G401 (cell line): Measurements from ENCODE around the gene STPG2. TPM values are rescaled to one million over a fixed set of nuclear protein-coding genes. Genes with fewer than 3 reads are reported as not detected.
A peak's percentile ranks its signal among the peaks of the same experiment; 100 is the strongest.

Experiments
- DNase-seq: peaks from one replicate; pipeline ENCODE4 v3.0.0-alpha.2; 2015; ENCODE audit warnings: low spot score
- in situ Hi-C: cut with HindIII; loops from 2 replicates; pipeline ENCODE4 v1.10.0; 2016; ENCODE audit warnings: low sequenced_read_pairs, mixed read lengths
- total RNA-seq: library from RNA; depleted of rRNA; stranded (reverse); fragments of >200 nt; shearing (Covaris generic); gene quantifications from 2 replicates; pipeline ENCODE4 v1.2.3, GENCODE V29; 2014

The STPG2 gene
- total RNA-seq, 1 experiment from 2014 or later, result not detected

DNA sequence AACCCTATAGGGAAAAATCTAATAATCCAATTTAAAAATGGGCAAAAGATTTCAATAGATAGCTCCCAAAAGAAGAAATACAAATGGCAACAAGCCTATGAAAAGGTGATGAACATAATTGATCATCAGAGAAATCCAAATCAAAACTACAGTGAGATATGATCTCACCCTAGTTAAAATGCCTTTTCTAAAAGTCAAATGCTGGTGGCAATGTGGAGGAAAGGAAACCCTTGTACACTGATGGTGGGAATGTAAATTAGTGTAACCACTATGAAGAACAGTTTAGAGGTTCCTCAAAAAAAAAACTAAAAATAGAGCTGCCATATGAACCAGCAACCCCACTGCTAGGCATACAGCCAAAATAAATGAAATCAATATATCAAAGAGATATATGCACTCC lies 44.5 kb downstream of the STPG2 start:
- in situ Hi-C loops, result no loop called here
- DNase-seq, result no peak

DNA sequence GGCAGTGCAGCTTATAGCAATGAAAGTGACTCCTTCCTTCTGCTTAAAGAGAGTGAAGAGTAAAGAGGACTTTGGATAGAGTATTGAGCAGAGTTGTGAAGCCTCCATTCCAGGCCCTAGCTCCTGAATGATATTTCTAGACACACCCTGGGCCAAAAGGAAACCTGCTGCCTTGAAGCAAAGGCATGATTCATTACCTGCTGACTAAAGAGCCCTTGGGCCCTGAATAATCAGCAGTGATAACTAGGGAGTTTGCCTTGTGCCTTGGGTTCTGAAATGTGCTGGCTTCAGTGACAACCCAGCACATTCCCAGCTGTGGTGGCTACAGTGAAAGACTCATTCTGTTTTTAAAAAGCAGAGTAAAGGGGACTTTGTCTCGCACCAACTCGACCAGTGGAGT lies 49.2 kb downstream of the STPG2 start:
- in situ Hi-C loops, result no loop called here
- no peak for DNase-seq

- in situ Hi-C loops, result no loop called here
- DNase-seq, result no peak
These were observed 49.6 kb downstream of the STPG2 start for GRCh38 chr4:98093662-98094061.

- in situ Hi-C loops, result no loop called here
- DNase-seq, result peak; percentile 11
These were observed 50.3 kb downstream of the STPG2 start for GRCh38 chr4:98092833-98093439.

DNA sequence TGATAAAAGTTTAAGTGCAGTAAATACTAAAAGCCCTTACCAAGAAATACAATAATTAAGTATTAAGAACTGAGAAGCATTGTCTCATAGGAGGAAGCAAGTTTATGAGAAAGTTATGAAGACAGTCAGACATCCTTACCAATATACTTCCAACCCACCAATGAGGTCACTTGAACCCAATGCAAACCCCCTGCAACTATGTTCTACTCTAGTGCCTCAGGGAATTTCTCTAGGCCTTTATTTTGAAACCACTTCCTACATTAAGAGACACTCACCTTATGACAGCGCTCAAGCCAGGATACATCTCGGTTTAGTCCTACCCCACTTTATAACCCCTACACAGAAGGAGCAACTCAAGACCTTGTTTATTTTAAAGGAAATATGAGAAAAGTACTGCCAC lies 61.3 kb downstream of the STPG2 start:
- in situ Hi-C loops, result no loop called here
- no peak for DNase-seq

DNA sequence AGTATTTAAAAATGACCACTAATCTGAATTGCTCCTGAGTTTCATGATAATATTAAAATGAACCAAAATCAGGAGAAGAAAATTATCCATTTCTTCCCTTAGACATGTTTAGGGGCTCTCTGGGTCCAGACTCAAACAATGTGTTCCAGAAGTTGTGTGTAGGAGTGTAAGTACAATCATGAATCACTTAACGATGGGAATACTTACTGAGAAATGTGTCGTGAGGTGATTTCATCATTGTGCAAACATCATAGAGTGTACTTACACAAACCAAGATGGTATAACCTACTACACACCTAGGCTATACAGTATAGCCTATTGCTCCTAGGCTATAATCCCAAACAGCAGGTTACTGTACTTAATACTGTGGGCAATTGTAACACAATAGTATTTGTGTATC lies 74.8 kb downstream of the STPG2 start:
- in situ Hi-C loops, result no loop called here
- no peak for DNase-seq

DNA sequence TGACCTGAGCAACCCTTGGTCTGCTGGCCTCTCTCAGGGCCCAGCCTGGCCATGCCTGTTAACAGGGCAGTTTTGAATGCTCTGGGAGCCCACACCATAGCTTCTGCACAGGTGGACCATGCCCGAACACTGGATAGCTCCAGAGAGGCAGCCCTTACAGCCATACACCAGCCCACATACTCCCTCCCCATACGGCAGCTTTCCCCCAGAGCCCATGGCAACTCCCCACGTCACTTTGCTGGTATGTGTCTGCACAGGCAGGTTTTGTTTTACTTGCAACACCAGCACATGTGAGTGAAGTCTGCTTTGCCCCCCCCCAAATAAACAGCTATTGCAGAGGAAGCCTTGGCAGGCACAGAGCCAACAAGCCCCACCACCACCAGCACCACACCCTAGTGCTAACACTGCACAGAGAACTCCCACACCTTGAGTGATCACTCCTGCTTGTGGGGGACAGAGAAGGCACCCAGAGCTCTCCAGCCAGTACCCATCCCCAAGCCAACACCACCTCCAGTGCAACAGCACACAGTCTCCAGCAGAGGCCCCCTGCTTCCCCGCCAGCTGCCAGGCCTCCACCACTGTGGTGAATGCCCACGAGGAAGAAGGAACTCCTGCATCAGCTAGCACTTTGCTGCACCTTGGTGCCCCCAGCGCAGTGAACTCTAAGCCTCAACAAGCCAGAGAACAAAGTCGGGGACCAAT lies 87.3 kb downstream of the STPG2 start:
- DNase-seq, result no peak
- in situ Hi-C loops, result no loop called here

DNA sequence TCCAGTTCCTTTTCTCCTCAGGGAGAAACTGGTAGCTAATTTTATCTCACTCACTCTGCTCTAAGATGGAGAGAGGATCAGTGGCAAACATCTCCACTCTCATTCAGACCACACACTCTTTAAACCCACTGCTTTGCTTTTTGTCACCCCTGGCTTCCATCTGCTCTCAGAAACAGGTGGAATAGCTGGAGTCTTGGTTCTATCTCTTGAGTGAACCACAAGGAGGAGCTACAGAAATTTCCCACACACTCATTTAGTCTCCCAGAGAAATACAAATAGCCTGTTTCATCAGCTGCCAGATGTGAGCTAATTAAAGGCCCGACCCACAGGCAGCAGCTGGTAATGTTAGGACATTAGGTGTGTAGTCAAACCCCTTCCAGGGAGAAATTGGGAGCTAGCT lies 96.6 kb downstream of the STPG2 start:
- DNase-seq, result no peak
- in situ Hi-C loops, result no loop called here

DNA sequence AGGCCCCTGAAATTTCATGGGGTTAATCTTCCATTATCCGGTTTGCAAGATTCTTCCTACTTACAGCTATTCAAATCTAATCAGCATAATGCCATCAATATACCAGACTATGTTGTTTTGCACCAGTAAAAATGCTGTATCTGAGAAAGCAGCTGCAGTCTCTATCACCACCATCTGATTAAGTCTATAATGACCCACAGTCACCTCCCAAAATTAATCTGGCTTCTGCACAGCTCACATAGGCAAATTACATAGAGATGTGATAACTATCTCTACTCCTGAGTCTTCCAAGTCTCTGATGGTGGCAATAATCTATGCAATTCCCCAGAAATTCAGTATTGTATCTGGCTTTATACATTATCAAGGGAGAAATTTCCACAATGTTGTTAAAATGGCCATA lies 113.2 kb downstream of the STPG2 start:
- in situ Hi-C loops, result no loop called here
- no peak for DNase-seq

- no peak for DNase-seq
- in situ Hi-C loops, result no loop called here
These were observed 115.4 kb downstream of the STPG2 start for GRCh38 chr4:98027827-98028226.

DNA sequence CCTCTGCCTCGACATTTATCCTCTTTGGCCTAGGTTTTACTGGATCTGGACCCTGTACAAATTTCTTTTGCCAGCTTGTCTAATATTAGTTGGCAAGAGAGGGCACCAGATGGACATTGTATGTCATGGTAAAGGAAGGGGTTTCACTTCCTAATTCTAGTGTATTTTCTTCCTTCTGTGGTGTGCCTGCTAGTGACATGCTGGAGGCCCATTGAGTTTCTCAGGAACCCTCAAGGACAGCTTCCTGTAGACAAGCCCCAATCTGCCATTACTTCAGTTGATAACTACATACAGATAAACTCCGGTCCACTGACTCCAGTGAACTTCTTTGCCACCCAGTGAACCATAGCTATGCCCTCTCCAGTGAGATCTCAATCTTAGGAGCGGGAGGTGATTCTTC lies 116.9 kb downstream of the STPG2 start:
- no peak for DNase-seq

GRCh38 chr4:98006814-98007412 lies 136.4 kb downstream of the STPG2 start:
- in situ Hi-C loops, result no loop called here
- DNase-seq, result no peak

More for the DNA sequence above, 116.9 kb downstream of the STPG2 start:
- in situ Hi-C loops, result no loop called here

GRCh38 chr4:98006060-98006459 lies 137.2 kb downstream of the STPG2 start:
- DNase-seq, result no peak
- in situ Hi-C loops, result no loop called here

DNA sequence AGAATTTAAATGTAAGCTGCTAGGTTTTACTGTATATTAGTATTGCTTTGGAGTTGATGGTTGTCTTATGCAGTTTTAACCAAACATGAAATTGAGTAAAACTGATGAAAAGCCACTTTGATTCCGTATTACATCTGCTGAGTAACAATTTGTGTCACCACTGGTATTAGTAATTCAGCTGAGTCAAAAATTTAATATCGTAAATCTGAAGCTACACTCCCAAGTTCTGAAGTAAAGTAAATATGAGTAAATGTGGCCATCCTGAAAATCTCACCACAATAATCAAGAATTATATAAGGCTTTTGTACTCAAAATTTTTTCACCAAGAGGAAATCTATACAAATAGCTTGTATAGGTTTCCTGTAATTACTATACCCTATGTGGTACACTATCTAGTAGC lies 142.3 kb downstream of the STPG2 start:
- in situ Hi-C loops, result no loop called here

DNA sequence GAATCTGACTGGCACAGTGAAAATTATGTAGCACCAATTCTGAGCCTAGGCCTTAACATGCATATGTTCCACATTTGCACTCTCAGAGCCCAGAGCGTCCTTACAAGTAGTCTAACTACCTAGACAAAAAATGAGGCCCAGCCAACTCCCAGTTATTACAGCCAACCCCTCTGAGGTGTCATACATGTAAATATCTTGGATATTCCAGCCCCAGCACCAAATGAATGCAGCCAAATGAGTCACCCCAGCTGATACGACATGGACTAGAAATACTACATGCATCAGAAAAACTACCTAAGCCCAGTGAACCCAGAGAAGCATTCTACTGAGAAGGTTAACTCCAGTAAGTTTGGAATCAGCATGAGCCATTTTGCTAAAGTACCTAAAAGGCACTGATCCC lies 145.1 kb downstream of the STPG2 start:
- no peak for DNase-seq
- in situ Hi-C loops, result no loop called here

More for the DNA sequence above, 142.3 kb downstream of the STPG2 start:
- DNase-seq, result no peak

- in situ Hi-C loops, result no loop called here
- DNase-seq, result no peak
These were observed 148.4 kb downstream of the STPG2 start for GRCh38 chr4:97994765-97995465.

- DNase-seq, result no peak
- in situ Hi-C loops, result no loop called here
These were observed 152.9 kb downstream of the STPG2 start for GRCh38 chr4:97990409-97990808.

- in situ Hi-C loops, result no loop called here
- peak; percentile 37 for DNase-seq
These were observed 156.1 kb downstream of the STPG2 start for GRCh38 chr4:97987019-97987648.

GRCh38 chr4:97984545-97985131 lies 158.6 kb downstream of the STPG2 start:
- no peak for DNase-seq
- in situ Hi-C loops, result no loop called here
